ENCODE data around the gene NCBP2L. TPM values are rescaled to one million over a fixed set of nuclear protein-coding genes. Genes with fewer than 3 reads are reported as not detected.
A peak's percentile ranks its signal among the peaks of the same experiment; 100 is the strongest.

Gene NCBP2L
- total and polyA plus RNA-seq, 3 donors from 2014 or later: 4.5 TPM; not detected in 2

- TF ChIP-seq CTCF (IDR thresholded peaks at IDR 0.05): no peak
- TF ChIP-seq POLR2A (IDR thresholded peaks at IDR 0.05): no peak
- H3K27me3 ChIP-seq: no peaks in the 10 kb centered on the region
- peak; percentile 80 for DNase-seq
- H3K4me1 ChIP-seq: no peaks in the 10 kb centered on the region
- H3K36me3 ChIP-seq (ENCODE audit: low read depth, missing control alignments): no peaks in the 10 kb centered on the region
- no peaks in the 10 kb centered on the region for H3K9me3 ChIP-seq
- WGBS, 2 donors: 1 to 8% methylated on average over 4 to 31 of the region's 32 CpGs
- intact Hi-C loops (cut with DNase I; ENCODE audit: low total_unique reads): no loop called here
- peak within 1 kb of the TSS; percentile 85 to 88 for H3K27ac ChIP-seq
- H3K4me3 ChIP-seq: peak within 1 kb of the TSS; percentile 47 to 63
Observed at GRCh38 chrX:107825698-107826237, 48.2 kb downstream of the NCBP2L start, which contains the start of gene MID2. MID2 (plus strand) TSS chrX:107825866; CDS start chrX:107826427, 561 bp downstream.

GRCh38 chrX:107826238-107827029 lies 48.9 kb downstream of the NCBP2L start:
- peak overlapping the region; percentile 47 to 63 for H3K4me3 ChIP-seq
- H3K36me3 ChIP-seq (ENCODE audit: low read depth, missing control alignments): no peaks in the 10 kb centered on the region
- H3K9me3 ChIP-seq: no peaks in the 10 kb centered on the region
- H3K27me3 ChIP-seq: no peaks in the 10 kb centered on the region
- intact Hi-C loops (cut with DNase I; ENCODE audit: low total_unique reads): no loop called here
- peak; percentile 24 for DNase-seq
- WGBS, 2 donors: 0 to 1% methylated on average over 1 to 45 of the region's 100 CpGs
- peak overlapping the region; percentile 85 to 88 for H3K27ac ChIP-seq
- TF ChIP-seq CTCF (IDR thresholded peaks at IDR 0.05): no peak
- H3K4me1 ChIP-seq: no peaks in the 10 kb centered on the region

GRCh38 chrX:107827030-107827831 lies 49.7 kb downstream of the NCBP2L start:
- 3 to 5% methylated on average over 12 to 13 of the region's 13 CpGs for WGBS, 2 donors
- peak overlapping the region; percentile 85 to 88 for H3K27ac ChIP-seq
- H3K36me3 ChIP-seq (ENCODE audit: low read depth, missing control alignments): no peaks in the 10 kb centered on the region
- intact Hi-C loops (cut with DNase I; ENCODE audit: low total_unique reads): no loop called here
- no peak for TF ChIP-seq CTCF (IDR thresholded peaks at IDR 0.05)
- TF ChIP-seq POLR2A (IDR thresholded peaks at IDR 0.05): no peak
- H3K4me3 ChIP-seq: peak overlapping the region; percentile 47 to 63
- no peaks in the 10 kb centered on the region for H3K9me3 ChIP-seq
- DNase-seq: no peak
- H3K4me1 ChIP-seq: no peaks in the 10 kb centered on the region
- H3K27me3 ChIP-seq: no peaks in the 10 kb centered on the region

- DNase-seq: no peak
- Histone ChIP-seq H3K36me3 (ENCODE audit: low read depth, missing control alignments) (no peaks in the 10 kb centered on the region), H3K4me1 (no peaks in the 10 kb centered on the region), H3K4me3 (no peak overlapping the region), H3K27ac (no peak overlapping the region), H3K27me3 (no peaks in the 10 kb centered on the region), H3K9me3 (no peaks in the 10 kb centered on the region)
- TF ChIP-seq POLR2A (IDR thresholded peaks at IDR 0.05): no peak
- TF ChIP-seq CTCF (IDR thresholded peaks at IDR 0.05): no peak
- intact Hi-C loops (cut with DNase I; ENCODE audit: low total_unique reads): no loop called here
- 49 to 62% methylated on average over 4 of the region's 4 CpGs for WGBS, 2 donors
Observed at GRCh38 chrX:107827852-107828251, 50.3 kb downstream of the NCBP2L start.

All from testis (tissue), 3 donors.